Upper lobe of right lung (tissue), 1 donor: ENCODE data around the gene RAMP1. TPM values are rescaled to one million over a fixed set of nuclear protein-coding genes. Genes with fewer than 3 reads are reported as not detected.

ENCODE experiments used
- ATAC-seq: fragments of 200-7000 bp; cut with Tn5 transposase; one replicate; pipeline ENCODE4 v1.9.1; 2020; ENCODE audit warnings: mild to moderate bottlenecking, moderate library complexity
- DNase-seq: peaks from one replicate; pipeline ENCODE4 v3.0.0-alpha.2; 2020
- H3K27ac ChIP-seq: fragments of 200-600 bp; one replicate; pipeline ENCODE4 v1.8.0; 2022
- H3K27me3 ChIP-seq: fragments of 200-600 bp; one replicate; pipeline ENCODE4 v1.8.0; 2022; ENCODE audit warnings: mild to moderate bottlenecking
- H3K36me3 ChIP-seq: fragments of 200-600 bp; one replicate; pipeline ENCODE4 v1.8.0; 2022
- H3K4me1 ChIP-seq: fragments of 200-600 bp; one replicate; pipeline ENCODE4 v1.8.0; 2022
- H3K4me3 ChIP-seq: fragments of 200-600 bp; one replicate; pipeline ENCODE4 v1.8.0; 2022; ENCODE audit warnings: mild to moderate bottlenecking
- H3K9me3 ChIP-seq: fragments of 200-600 bp; one replicate; pipeline ENCODE4 v1.8.0; 2022
- CTCF ChIP-seq: fragments of 200-600 bp; IDR thresholded peaks from one replicate; pipeline ENCODE4 v1.8.0; 2022; ENCODE audit warnings: antibody characterized with exemption
- intact Hi-C: fragments of 100-400 bp; cut with DNase I; formaldehyde crosslinking; loops from one replicate; pipeline ENCODE4 v1.11.0; 2022
- long read RNA-seq: library from polyadenylated mRNA; unstranded; transcript quantifications from one replicate; pipeline ENCODE4 v2.0.0, GENCODE V29; 2021
- total RNA-seq: library from RNA; stranded (reverse); fragmentation: NEBNext Ultra II Directional; extraction: Animal tissue kit (Norgen Biotek cat#: 25700); gene quantifications from one replicate; pipeline ENCODE4 v1.2.1, GENCODE V29; 2021
- donor health status: DM: no; HTN: yes; CAD: no; lungs with severe emphysema.

The RAMP1 gene
- 11.1 TPM for total RNA-seq
- long read RNA-seq, transcript RAMP1-201 (3 exons, 910 nt) = major isoform, 5 of 7 reads
- long read RNA-seq, partial matches to known transcripts = 2 of 7 reads
- long read RNA-seq, other reads (novel, unspliced or antisense) = 0 of 7 reads

GRCh38 chr2:237859533-237860272 is at the start of gene RAMP1:
RAMP1 (plus strand) TSS chr2:237859623; CDS start chr2:237859676, 53 bp downstream.
- intact Hi-C loops = loop anchor here (5.0 kb wide), 1 partner anchor 408 kb away; no protein-coding TSS in a partner anchor
- peak; percentile 40 for ATAC-seq

GRCh38 chr2:237815637-237816036 is 43.8 kb upstream of the RAMP1 start:
- intact Hi-C loops = no loop called here
- Histone ChIP-seq H3K4me3 (no peak overlapping the region), H3K4me1 (no peaks in the 10 kb centered on the region), H3K36me3 (no peaks in the 10 kb centered on the region), H3K27me3 (no peaks in the 10 kb centered on the region), H3K9me3 (no peaks in the 10 kb centered on the region), H3K27ac (no peak overlapping the region)
- ATAC-seq = no peak
- TF ChIP-seq CTCF = no peak
- DNase-seq = no peak

More at GRCh38 chr2:237859533-237860272, at the start of gene RAMP1:
- Histone ChIP-seq H3K4me3 (peak within 1 kb of the TSS; percentile 45), H3K27me3 (peaks cover 31% of the 10 kb centered on the region), H3K27ac (no peak within 1 kb of the TSS), H3K36me3 (no peaks in the 10 kb centered on the region), H3K4me1 (peaks cover 8% of the 10 kb centered on the region), H3K9me3 (no peaks in the 10 kb centered on the region)
- TF ChIP-seq CTCF = no peak
- DNase-seq = peak; percentile 69

DNA sequence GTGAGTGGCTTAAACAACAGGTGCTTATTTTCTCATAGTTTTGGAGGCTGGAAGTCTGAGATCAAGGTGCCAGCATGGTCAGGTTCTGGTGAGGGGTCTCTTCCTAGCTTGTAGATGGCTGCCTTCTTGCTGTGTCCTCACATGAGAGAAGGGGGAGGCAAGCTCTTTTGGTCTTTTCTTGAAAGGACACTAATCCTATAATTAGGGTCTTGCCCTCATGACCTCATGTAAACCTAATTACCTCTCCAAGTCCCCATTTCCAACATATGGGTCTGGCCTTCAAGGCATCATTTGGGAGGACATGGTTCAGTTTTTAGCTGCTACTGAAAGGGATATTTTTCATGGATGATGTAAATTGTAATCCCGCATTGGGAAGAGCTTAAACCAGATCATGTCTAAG is 42.9 kb upstream of the RAMP1 start:
- intact Hi-C loops = no loop called here

DNA sequence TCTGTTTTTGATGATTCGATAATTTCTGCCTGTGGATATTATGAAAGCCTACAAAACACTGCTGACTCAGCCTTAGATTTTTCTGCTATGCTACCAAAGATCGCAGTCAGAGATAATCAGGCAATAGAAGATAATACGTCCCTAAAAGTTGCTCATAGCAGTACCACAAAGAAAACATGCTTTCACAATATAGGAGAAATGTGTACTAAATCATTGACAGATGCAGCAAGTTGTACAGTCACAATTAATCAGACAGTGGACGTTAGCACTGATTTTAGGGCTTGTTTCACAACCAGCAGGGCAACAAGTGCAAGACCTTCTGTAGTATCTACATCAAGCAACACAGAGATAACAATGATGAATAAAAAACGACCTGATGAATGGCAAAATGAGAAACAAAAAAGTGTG is 41.4 kb upstream of the RAMP1 start:
- H3K27ac ChIP-seq = no peak overlapping the region
- no peaks in the 10 kb centered on the region for H3K27me3 ChIP-seq
- no peak for ATAC-seq
- no peaks in the 10 kb centered on the region for H3K9me3 ChIP-seq
- H3K4me1 ChIP-seq = no peaks in the 10 kb centered on the region
- TF ChIP-seq CTCF = no peak
- DNase-seq = no peak
- H3K36me3 ChIP-seq = no peaks in the 10 kb centered on the region
- no peak overlapping the region for H3K4me3 ChIP-seq
- intact Hi-C loops = no loop called here

More for the DNA sequence above, 42.9 kb upstream of the RAMP1 start:
- Histone ChIP-seq H3K27me3 (no peaks in the 10 kb centered on the region), H3K36me3 (no peaks in the 10 kb centered on the region), H3K27ac (no peak overlapping the region), H3K9me3 (no peaks in the 10 kb centered on the region), H3K4me1 (no peaks in the 10 kb centered on the region), H3K4me3 (no peak overlapping the region)
- DNase-seq = no peak
- ATAC-seq = no peak
- no peak for TF ChIP-seq CTCF

GRCh38 chr2:237819231-237819630 is 40.2 kb upstream of the RAMP1 start:
- no peak overlapping the region for H3K27ac ChIP-seq
- no peak for DNase-seq
- H3K9me3 ChIP-seq = no peaks in the 10 kb centered on the region
- no peak for TF ChIP-seq CTCF
- no peak for ATAC-seq
- intact Hi-C loops = no loop called here
- H3K4me1 ChIP-seq = no peaks in the 10 kb centered on the region
- no peak overlapping the region for H3K4me3 ChIP-seq
- no peaks in the 10 kb centered on the region for H3K27me3 ChIP-seq
- H3K36me3 ChIP-seq = no peaks in the 10 kb centered on the region
